ENCODE data around the gene ERCC6L. TPM values are rescaled to one million over a fixed set of nuclear protein-coding genes. Genes with fewer than 3 reads are reported as not detected.

Gene ERCC6L
- total RNA-seq, 2 donors from 2014 or later = not detected

DNA sequence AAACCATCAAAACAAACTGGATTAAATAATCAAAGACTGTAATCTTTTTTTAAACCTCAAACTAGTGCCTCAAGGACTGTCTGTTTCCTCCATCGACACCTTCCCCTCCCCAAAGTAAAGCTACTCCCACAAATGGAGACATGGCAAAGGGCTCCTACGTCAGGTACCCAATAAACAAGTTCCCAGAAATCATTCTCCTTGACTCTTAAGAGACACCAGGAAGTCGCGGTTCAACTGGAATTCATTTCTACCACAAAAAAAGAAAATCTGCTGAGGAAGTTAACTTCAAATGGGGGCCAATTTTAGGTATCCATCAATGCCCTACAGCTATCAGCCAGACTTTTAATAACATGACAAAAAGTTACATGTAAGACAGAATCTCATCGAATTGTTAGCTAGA lies 35.7 kb upstream of the ERCC6L start:
- no peak overlapping the region for H3K27ac ChIP-seq
- no peak for TF ChIP-seq POLR2A (IDR thresholded peaks at IDR 0.05)
- TF ChIP-seq, protein P1, sequence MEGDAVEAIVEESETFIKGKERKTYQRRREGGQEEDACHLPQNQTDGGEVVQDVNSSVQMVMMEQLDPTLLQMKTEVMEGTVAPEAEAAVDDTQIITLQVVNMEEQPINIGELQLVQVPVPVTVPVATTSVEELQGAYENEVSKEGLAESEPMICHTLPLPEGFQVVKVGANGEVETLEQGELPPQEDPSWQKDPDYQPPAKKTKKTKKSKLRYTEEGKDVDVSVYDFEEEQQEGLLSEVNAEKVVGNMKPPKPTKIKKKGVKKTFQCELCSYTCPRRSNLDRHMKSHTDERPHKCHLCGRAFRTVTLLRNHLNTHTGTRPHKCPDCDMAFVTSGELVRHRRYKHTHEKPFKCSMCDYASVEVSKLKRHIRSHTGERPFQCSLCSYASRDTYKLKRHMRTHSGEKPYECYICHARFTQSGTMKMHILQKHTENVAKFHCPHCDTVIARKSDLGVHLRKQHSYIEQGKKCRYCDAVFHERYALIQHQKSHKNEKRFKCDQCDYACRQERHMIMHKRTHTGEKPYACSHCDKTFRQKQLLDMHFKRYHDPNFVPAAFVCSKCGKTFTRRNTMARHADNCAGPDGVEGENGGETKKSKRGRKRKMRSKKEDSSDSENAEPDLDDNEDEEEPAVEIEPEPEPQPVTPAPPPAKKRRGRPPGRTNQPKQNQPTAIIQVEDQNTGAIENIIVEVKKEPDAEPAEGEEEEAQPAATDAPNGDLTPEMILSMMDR (IDR thresholded peaks at IDR 0.05) = no peak
- peaks cover 0 to 10% of the 10 kb centered on the region in 2 donors for H3K36me3 ChIP-seq (replicated peaks in 1 of 2; ENCODE audit: insufficient read depth in 1 of 2, low read depth in 2 of 2)
- H3K27me3 ChIP-seq = no peaks in the 10 kb centered on the region
- DNase-seq (no peak), ATAC-seq (no peak)
- intact Hi-C loops (cut with DNase I) = no loop called here
- no peak overlapping the region for H3K4me3 ChIP-seq
- H3K9me3 ChIP-seq = no peaks in the 10 kb centered on the region
- 52 to 57% methylated on average over 5 of the region's 5 CpGs for WGBS, 2 donors
- H3K4me1 ChIP-seq = peaks cover 17% of the 10 kb centered on the region

DNA sequence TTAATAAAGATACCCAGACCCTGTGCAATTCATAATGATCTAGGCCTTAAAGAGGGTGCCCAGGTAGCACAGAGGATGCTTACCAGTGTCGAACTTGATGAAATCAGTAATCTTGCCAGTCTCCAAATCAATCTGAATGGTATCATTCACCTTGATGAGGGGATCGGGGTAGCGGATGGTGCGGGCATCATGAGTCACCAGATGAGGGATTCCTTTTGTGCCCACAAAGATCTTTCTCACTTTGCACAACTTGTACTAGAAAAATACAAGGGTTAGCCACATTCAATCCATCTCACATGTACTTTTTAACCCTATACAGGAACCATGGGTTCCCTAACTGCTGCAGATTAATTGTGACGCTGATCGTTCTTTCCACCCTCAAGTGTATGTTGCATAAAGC lies 34.9 kb upstream of the ERCC6L start:
- Histone ChIP-seq H3K27me3 (no peaks in the 10 kb centered on the region), H3K36me3 (replicated peaks in 1 of 2; ENCODE audit: insufficient read depth in 1 of 2, low read depth in 2 of 2) (peaks cover 0 to 10% of the 10 kb centered on the region in 2 donors), H3K4me3 (no peak overlapping the region), H3K27ac (no peak overlapping the region), H3K9me3 (no peaks in the 10 kb centered on the region), H3K4me1 (peaks cover 17% of the 10 kb centered on the region)
- no peak for ATAC-seq
- intact Hi-C loops (cut with DNase I) = no loop called here
- DNase-seq = no peak
- 81 to 97% methylated on average over 3 to 6 of the region's 6 CpGs for WGBS, 2 donors
- TF ChIP-seq, protein P1 (IDR thresholded peaks at IDR 0.05) = no peak
- no peak for TF ChIP-seq POLR2A (IDR thresholded peaks at IDR 0.05)

DNA sequence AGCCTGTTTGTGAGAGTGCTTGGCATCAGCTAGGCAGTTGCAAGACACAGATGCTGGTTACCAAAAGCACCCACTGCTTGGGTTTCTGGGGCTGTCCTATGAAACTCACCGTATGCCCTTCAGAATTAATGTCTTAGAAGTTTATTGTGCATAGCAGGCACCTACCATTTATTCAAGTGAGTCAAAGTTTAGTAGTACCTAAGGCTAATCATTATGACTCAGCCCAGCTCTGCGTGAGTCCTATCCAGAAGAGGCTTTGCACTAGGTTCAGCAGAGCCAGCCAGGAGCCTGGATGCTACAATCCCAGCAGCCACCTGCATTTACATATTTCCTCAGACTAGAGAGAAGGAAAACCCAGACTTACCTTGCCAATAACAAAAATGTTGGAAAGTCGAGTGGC lies 34.0 kb upstream of the ERCC6L start:
- WGBS, 2 donors = 64 to 68% methylated on average over 2 to 3 of the region's 3 CpGs
- DNase-seq (no peak), ATAC-seq (no peak)
- Histone ChIP-seq H3K4me1 (peaks cover 17% of the 10 kb centered on the region), H3K4me3 (no peak overlapping the region), H3K27ac (no peak overlapping the region), H3K27me3 (no peaks in the 10 kb centered on the region), H3K36me3 (replicated peaks in 1 of 2; ENCODE audit: insufficient read depth in 1 of 2, low read depth in 2 of 2) (peaks cover 0 to 10% of the 10 kb centered on the region in 2 donors), H3K9me3 (no peaks in the 10 kb centered on the region)
- intact Hi-C loops (cut with DNase I) = no loop called here
- no peak for TF ChIP-seq POLR2A (IDR thresholded peaks at IDR 0.05)
- TF ChIP-seq, protein P1 (IDR thresholded peaks at IDR 0.05) = no peak

DNA sequence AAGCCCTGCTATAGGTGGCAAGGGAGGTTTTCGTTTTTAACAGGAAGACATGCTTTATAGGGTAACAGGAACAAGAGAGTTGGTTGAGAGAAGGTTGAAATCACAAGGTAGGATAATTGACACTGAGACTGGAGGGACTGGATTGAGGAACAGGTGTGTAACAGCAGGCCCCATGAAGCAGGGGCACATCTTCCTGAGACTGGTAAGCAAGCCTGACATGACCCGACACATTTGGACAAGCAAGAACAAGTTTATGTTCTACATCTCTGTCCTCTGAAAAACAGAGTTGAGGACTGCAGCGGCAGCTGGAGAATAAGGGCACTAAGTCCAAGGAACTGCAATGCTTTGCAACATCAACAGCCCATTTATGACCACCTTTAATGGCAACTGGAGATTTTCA lies 33.0 kb upstream of the ERCC6L start:
- no peak overlapping the region for H3K4me3 ChIP-seq
- intact Hi-C loops (cut with DNase I) = no loop called here

More for the DNA sequence above, 33.0 kb upstream of the ERCC6L start:
- TF ChIP-seq, protein P1 (IDR thresholded peaks at IDR 0.05) = no peak
- TF ChIP-seq POLR2A (IDR thresholded peaks at IDR 0.05) = no peak
- 73 to 77% methylated on average over 3 of the region's 3 CpGs for WGBS, 2 donors
- H3K27ac ChIP-seq = no peak overlapping the region
- no peaks in the 10 kb centered on the region for H3K9me3 ChIP-seq
- DNase-seq = no peak
- peaks cover 0 to 10% of the 10 kb centered on the region in 2 donors for H3K36me3 ChIP-seq (replicated peaks in 1 of 2; ENCODE audit: insufficient read depth in 1 of 2, low read depth in 2 of 2)
- H3K4me1 ChIP-seq = peaks cover 17% of the 10 kb centered on the region
- H3K27me3 ChIP-seq = no peaks in the 10 kb centered on the region
- ATAC-seq = no peak
